ENCODE results near the gene CCL20.
"Not testable (repeated sequence)": the region's sequence is repeated elsewhere in the genome, so short reads cannot be mapped to it uniquely, and the experiment has no call there.

Gene CCL20

GRCh38 chr2:227813562-227814353 is at the start of gene CCL20:
Gene CCL20 (plus strand): TSS chr2:227813842. CDS start chr2:227813912, 70 bp downstream.
- DNase-seq, result no peak

- no peak for DNase-seq
These were observed 47.8 kb upstream of the CCL20 start for GRCh38 chr2:227765788-227766372.

GRCh38 chr2:227766373-227766883 is 47.2 kb upstream of the CCL20 start:
- DNase-seq, result peak; percentile 76

- DNase-seq, result no peak
These were observed 45.8 kb upstream of the CCL20 start for GRCh38 chr2:227767830-227768229.

GRCh38 chr2:227772197-227772661 is 41.4 kb upstream of the CCL20 start:
- DNase-seq, result no peak

- DNase-seq, result no peak
These were observed 40.7 kb upstream of the CCL20 start for GRCh38 chr2:227772932-227773331.

- DNase-seq, result no peak
These were observed 39.5 kb upstream of the CCL20 start for GRCh38 chr2:227774011-227774624.

GRCh38 chr2:227774895-227775842 is 38.5 kb upstream of the CCL20 start:
- no peak for DNase-seq

GRCh38 chr2:227780981-227781615 is 32.5 kb upstream of the CCL20 start:
- no peak for DNase-seq

GRCh38 chr2:227781841-227782240 is 31.8 kb upstream of the CCL20 start:
- no peak for DNase-seq

- no peak for DNase-seq
These were observed 30.8 kb upstream of the CCL20 start for GRCh38 chr2:227782804-227783203.

GRCh38 chr2:227783404-227784138 is 30.1 kb upstream of the CCL20 start:
- no peak for DNase-seq

- no peak for DNase-seq
These were observed 28.3 kb upstream of the CCL20 start for GRCh38 chr2:227785293-227785692.

- no peak for DNase-seq
These were observed 25.1 kb upstream of the CCL20 start for GRCh38 chr2:227788561-227789018.

GRCh38 chr2:227789803-227790202 is 23.8 kb upstream of the CCL20 start:
- peak; percentile 38 for DNase-seq

- no peak for DNase-seq
These were observed 20.4 kb upstream of the CCL20 start for GRCh38 chr2:227793148-227793712.

GRCh38 chr2:227796045-227796711 is 17.5 kb upstream of the CCL20 start:
- no peak for DNase-seq

- DNase-seq, result not testable (repeated sequence)
These were observed 16.9 kb upstream of the CCL20 start for GRCh38 chr2:227796768-227797167.

GRCh38 chr2:227799202-227799601 is 14.4 kb upstream of the CCL20 start:
- no peak for DNase-seq

- DNase-seq, result no peak
These were observed 10.8 kb upstream of the CCL20 start for GRCh38 chr2:227802882-227803281.

All from EL (cell line).